OCI-M1 (cell line): ENCODE results near the gene KAZN.
"Not testable (repeated sequence)": the region's sequence is repeated elsewhere in the genome, so short reads cannot be mapped to it uniquely, and the experiment has no call there.

Experiments
- DNase-seq: peaks from one replicate; lab custom pipeline; 2025; lab: John Stamatoyannopoulos, UW

KAZN gene

GRCh38 chr1:15035236-15035635 is 436.8 kb downstream of the KAZN start:
- DNase-seq, result no peak

- no peak for DNase-seq
Observed at GRCh38 chr1:15036101-15036500, 437.6 kb downstream of the KAZN start.

GRCh38 chr1:15038232-15039016 is 439.9 kb downstream of the KAZN start:
- peak; percentile 68 for DNase-seq

GRCh38 chr1:15039017-15039648 is 440.6 kb downstream of the KAZN start:
- no peak for DNase-seq

GRCh38 chr1:15039901-15040300 is 441.4 kb downstream of the KAZN start:
- DNase-seq, result no peak

- not testable (repeated sequence) for DNase-seq
Observed at GRCh38 chr1:15040685-15041084, 442.2 kb downstream of the KAZN start.

- DNase-seq, result no peak
Observed at GRCh38 chr1:15042866-15043265, 444.4 kb downstream of the KAZN start.

GRCh38 chr1:15043934-15044333 is 445.4 kb downstream of the KAZN start:
- DNase-seq, result no peak

- DNase-seq, result no peak
Observed at GRCh38 chr1:15045123-15045522, 446.6 kb downstream of the KAZN start.

- DNase-seq, result peak; percentile 73
Observed at GRCh38 chr1:15046487-15047165, 448.1 kb downstream of the KAZN start.

- no peak for DNase-seq
Observed at GRCh38 chr1:15047237-15047636, 448.8 kb downstream of the KAZN start.

GRCh38 chr1:15048437-15048980 is 450.0 kb downstream of the KAZN start:
- DNase-seq, result no peak

GRCh38 chr1:15049067-15049466 is 450.6 kb downstream of the KAZN start:
- no peak for DNase-seq

GRCh38 chr1:15051882-15052528 is 453.5 kb downstream of the KAZN start:
- DNase-seq, result no peak

- no peak for DNase-seq
Observed at GRCh38 chr1:15053153-15053552, 454.7 kb downstream of the KAZN start.

- no peak for DNase-seq
Observed at GRCh38 chr1:15055736-15056415, 457.4 kb downstream of the KAZN start.

- no peak for DNase-seq
Observed at GRCh38 chr1:15056515-15057285, 458.2 kb downstream of the KAZN start.

- no peak for DNase-seq
Observed at GRCh38 chr1:15057834-15058233, 459.3 kb downstream of the KAZN start.

- no peak for DNase-seq
Observed at GRCh38 chr1:15058261-15058660, 459.8 kb downstream of the KAZN start.

GRCh38 chr1:15060104-15060503 is 461.6 kb downstream of the KAZN start:
- no peak for DNase-seq
